Measurements from ENCODE around the gene NLRC5.
"Not testable (repeated sequence)": the region's sequence is repeated elsewhere in the genome, so short reads cannot be mapped to it uniquely, and the experiment has no call there.

The NLRC5 gene

DNA sequence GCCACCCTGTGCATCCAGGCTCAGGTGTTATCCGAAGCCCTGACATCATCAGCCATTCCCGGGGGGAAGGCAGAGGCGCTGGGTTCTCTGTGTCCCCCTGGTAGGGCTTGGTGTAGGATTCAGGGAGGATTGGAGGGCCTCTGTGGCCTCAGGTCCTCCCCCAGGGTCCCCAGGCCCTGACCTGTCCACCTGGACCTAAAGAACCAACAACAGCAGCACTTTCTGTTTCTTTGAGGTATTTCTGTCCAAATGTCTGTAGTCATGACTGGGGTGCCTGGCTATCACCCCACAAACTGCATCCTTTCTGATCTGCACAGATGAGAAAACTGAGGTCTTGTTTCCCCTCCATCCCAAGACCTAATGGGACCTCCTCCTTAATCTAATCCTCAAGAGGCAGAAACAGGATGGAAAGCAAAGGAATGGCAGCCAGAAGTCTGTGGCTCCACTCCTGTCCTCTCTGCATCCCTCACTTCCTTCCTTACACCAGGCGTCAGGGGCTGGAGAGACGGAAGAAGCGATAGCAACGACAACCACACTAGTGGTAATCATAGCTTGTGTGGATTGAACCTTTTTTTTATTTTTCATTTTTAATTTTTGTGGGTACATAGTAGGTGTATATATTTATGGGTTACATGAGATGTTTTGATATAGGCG lies 11.8 kb downstream of the NLRC5 start:
- DNase-seq = no peak

DNA sequence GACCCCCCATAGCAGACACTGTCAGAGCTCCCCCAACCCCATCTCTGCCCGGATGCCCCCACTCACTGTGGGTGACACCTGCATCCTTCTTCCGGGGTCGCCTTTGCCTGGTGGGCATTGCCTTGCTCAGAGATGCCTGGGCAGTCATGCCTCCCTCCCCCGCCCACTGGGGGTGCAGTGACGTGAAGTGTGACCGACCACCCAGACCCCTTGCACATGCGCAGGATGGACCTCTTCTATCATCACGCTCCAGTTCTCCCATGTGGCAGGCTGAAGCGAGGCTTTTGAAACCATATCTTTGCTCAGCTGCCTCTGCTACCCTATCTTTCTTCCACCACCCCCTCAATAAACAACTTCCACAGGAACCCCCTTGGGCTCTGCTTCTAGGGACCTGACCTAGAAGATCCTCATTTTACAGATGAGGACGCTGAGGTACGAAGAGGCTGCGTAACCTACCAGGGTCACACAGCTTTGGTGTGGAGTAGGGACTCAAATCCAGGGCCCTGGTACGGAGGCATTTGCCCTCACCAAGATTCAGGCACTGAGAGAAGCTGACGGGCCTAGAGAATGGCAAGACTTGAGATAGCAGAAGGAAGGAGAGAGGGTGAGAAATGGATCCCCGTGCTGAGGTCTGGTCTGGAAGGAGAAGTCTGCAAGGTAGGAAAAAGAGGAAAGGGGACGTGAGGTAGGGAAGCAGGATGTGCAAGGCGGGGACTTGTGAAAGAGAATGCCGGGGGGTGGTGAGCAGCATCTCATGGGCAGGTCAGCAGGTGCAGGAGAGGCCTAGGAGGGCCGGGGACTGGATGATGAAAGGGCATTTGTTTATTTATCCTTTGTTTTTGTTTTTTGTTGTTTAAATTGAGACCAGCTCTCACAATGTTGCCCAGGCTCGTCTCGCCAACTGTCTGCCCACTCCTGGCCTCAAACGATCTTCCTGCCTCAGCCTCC lies 14.4 kb downstream of the NLRC5 start:
- no peak for DNase-seq

DNA sequence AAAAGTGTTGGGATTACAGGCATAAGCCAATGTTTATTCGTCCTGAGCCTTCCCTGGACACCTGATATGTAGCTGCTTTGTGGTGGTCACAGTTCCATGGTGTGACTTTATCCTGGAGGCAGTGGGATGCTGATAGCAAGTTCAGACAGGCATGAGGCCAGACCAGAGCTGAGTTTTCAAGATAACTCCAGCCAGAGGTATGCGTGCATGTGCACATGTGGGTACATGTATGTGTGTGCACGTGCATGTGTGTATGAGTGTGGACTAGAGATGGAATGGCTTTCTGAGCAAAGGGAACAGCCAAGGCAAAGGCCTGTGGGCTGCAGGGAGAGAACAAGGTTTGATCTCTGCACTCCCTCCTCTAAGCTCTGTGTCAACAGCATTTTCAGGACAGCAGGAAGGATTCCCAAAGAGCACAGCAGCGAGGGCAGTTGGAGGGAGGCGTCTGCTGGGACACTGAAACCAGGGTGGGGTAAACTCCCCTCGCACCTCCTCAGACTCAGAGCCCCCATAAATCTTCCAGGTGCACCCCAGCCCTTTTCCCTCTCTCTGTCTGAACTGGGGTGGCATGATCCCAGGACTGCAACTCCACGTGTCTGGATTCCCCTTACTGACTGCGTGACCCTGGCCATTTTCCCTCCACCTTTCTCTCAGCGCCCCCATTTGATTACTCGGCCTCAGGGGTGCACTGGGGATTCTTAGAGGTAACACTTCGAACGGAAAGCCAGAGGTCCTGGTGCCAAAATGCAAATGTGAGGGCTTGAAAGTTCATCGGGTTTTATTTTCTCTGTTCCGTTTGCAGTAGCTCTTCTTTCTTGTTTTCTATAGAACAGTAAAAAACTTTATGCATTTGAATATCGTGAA lies 15.3 kb downstream of the NLRC5 start:
- DNase-seq = no peak

DNA sequence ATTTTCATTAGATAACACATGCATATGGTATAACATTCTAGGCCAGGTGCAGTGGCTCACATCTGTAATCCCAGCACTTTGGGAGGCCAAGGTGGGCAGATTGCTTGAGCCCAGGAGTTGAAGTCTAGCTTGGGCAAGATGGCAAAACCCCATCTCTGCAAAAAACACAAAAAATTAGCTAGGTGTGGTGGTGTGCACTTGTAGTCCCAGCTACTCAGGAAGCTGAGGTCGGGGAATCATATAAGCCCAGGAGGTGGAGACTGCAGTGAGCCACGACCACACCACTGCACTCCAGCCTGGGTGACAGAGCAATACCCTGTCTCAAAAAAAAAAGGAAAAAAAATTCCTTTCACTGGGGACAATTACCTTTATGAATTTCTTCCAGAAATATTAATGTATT lies 16.2 kb downstream of the NLRC5 start:
- DNase-seq = not testable (repeated sequence)

DNA sequence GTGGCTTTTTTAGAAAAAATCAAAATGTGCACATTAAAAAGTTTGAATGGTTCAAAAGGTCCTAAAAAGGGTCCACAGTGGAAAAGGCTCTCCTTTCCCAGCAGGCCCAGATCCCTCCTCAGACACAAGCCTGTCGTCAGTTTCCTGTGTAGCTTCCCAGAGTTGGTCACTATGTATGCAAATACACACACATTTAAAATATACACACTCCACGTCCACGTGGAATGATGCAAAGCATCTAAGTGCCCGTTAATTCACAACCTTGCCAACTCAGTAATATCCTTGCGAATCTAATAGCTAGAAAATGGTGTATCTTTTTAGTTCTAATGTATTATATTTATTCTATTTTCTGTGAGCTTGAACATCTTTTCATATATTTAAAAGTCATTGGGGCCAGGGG lies 17.7 kb downstream of the NLRC5 start:
- no peak for DNase-seq

DNA sequence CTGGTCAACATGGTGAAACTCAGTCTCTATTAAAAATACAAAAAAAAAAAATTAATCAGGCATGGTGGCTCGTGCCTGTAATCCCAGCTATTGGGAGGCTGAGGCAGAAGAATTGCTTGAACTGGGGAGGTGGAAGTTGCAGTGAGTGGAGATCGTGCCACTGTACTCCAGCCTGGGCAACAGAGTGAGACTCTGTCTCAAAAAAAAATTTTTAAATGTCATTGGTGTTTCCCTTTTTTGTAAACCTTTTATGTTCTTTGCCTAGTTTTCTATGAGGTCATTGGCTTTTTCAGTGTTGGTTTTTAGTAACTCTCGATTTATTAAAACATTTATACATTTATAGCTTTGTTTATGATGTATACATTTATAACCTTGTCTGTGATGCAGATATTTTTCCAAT lies 18.2 kb downstream of the NLRC5 start:
- no peak for DNase-seq

DNA sequence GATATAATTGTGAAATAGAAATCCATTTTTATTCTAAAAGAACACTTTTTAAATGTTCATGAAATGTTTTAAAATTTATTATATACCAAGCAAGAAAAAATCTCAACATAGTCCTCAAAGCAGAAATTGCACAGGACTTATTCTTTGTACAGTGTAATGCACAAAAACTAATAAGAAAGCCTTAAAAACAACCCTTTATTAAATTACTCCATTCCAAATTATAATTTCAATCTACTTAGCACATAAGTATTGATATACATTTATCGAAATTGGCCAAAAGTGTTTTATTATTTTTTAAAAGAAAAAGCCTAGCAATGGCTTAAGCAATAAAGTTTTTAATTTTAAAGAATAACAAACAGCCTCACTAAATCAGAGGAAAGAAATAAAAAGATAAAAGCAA lies 19.1 kb downstream of the NLRC5 start:
- DNase-seq = no peak

DNA sequence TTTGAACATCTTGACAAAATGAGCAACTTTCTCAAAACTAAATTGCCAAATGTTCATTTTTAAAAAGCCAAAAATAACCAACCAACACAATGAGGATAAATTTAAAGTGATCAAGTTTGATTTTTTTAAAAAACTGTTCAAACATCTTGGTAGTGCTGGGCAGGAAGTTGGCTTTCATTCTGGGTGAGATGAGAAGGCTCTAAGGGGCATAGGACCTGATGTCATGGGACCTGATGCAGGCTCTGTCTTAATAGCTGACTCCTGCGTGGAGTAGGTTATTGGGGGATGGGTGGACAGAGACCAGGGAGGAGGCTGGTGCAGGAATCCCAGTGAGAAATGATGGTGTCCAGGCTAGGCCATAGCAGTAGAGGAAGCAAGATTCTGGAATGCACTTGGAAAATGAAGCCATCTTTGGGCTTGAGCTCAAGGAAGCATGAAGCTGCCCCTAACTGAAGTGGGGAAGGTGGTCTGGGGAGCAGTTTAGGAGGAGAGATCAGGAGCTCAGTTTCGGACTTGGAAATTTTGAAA lies 20.4 kb downstream of the NLRC5 start:
- DNase-seq = no peak

DNA sequence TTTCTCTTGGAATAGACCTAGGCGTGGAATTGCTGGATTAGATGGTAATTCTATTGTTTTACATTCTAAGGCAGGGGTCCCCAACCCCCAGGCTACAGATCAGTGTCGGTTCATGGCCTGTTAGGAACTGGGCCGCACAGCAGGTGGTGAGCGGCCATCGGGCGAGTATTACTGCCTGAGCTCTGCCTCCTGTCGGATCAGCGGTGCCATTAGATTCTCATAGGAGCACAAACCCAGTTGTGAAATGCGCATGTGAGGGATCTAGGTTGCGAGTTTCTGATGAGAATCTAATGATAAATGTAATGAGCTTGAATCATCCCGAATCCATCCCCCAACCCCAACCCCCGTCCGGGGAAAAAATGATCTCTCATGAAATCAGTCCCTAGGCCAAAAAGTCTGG lies 23.0 kb downstream of the NLRC5 start:
- no peak for DNase-seq

DNA sequence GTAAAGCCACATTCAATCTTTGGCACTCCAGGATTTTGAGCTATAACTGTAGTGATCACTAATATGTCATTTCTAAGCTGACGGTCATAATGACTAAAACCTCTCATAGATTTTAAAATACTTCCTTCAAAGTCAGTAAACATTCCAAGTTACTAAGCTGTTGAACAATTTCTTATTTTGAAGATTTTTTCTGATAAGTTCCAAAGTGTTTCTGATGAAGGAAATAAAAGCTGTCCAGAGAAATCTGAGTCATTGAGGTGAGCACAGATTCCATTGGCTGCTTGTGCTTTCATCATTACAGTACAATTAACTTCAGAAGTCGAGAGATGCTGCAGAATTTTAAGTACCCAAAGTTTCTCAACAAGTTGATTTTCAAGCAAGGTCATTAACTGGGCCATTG lies 23.9 kb downstream of the NLRC5 start:
- no peak for DNase-seq

DNA sequence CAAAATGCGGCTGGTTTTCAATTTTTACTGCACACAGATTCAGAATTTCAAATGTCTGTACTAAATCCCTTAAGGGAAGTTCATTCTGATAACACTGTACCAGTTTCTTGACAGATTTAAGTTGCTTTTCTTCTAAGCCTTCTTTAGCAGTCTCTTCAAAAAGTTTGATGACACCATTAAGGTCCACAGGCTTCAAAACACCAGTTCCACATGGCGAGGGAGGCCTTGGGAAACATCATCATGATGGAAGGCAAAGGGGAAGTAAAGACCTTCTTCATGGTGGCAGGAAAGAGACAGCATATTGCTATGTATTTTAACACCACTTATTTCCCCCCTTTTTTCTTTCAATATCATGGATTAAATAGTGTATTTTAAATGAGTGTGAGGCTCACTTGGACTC lies 24.5 kb downstream of the NLRC5 start:
- no peak for DNase-seq

DNA sequence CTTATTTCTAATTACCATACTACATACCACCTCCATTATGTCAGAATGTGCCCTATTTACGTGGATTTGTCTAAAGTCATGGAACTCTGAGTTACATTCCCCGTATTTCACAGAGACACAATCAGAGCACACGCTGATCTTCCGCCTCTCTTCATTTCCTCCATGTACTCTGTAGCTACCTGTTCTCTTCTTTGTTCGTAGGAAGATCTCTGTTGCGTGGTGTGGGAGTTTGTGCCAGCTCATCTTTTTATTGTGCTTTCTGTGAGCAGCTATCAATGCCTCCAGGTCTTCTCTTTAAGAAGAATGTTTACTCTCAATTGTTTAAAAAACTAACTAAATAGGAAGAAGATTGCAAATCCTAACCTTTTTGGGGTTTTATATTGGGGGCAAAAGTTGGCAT lies 26.9 kb downstream of the NLRC5 start:
- DNase-seq = no peak

DNA sequence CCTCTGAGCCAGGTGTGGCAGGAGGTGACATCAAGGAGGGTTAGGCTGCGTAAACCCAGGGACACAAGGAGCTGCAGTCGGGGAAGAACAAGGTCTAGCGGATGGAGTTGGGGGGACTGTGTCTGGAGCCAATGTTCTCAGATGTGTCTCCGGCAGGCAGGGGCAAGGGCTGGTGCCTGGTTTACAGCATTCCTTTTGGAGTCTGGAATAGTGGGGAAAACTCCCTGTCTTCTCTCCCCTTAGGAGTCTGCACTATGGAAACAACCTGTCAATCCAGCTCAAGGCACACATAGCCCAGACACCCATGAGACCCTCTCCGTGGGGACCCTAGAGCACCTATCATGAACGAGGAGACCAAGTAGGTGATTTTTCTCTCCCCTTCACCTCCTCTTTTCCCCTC lies 27.5 kb downstream of the NLRC5 start:
- no peak for DNase-seq

DNA sequence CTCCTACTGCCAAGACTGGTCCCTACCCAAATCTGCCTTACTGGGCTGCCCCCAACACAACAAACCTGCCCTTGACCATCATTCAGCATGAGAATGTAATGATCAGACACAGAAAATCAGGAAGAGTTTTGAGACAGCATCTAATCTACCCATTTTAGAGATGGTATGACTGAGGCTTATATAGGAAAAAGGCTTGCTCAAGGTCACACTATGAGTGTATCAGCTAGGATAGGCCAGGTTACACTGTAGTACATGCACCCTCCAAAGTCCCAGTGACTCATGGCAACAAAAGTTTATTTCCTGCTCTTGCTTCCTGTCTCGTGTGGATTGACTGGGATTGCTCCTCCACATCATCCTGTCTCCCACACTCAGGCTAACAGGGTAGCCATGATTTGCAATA lies 27.9 kb downstream of the NLRC5 start:
- DNase-seq = no peak

DNA sequence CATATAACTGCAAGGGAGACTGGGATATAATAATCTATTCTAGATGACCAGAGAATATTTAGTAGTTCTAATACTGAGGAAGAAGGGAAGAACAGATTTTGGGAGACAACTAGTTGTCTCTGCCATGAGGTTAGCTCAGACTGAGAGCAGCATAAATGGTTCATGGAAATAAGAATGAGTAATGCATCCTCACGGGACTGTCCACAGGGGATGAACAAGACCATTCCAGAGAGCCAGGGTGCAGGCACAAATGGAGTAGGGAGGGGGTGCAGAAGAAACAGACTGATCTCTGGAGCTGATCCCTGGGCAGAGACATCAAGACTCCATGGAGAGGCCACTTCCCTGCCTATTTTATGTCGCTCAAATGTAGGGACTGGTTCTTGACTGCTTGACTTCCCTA lies 30.4 kb downstream of the NLRC5 start:
- DNase-seq = no peak

DNA sequence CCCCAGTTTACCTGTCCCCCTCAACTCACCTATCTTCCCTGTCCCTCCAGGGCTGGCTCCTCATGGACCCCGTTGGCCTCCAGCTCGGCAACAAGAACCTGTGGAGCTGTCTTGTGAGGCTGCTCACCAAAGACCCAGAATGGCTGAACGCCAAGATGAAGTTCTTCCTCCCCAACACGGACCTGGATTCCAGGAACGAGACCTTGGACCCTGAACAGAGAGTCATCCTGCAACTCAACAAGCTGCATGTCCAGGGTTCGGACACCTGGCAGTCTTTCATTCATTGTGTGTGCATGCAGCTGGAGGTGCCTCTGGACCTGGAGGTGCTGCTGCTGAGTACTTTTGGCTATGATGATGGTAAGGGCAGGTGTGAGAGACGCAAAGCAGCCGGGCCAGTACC lies 31.3 kb downstream of the NLRC5 start:
- DNase-seq = no peak

DNA sequence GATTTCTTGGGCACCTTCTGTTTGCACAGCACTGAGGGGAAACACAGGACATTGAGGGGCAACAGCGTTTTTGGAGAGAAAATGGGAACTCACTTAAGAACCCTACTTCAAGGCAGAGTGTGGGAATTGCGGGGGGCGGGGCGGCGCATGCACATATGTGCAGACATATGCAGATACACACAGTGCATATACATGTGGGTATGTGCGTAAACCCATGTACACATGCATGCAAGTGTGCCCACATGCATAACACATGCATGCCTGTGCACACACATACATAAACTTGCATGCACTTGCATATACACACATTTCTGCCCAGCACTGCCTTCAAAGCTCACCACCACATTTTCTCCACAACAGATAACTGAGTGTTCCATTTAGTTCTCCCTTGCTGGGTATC lies 32.4 kb downstream of the NLRC5 start:
- no peak for DNase-seq

DNA sequence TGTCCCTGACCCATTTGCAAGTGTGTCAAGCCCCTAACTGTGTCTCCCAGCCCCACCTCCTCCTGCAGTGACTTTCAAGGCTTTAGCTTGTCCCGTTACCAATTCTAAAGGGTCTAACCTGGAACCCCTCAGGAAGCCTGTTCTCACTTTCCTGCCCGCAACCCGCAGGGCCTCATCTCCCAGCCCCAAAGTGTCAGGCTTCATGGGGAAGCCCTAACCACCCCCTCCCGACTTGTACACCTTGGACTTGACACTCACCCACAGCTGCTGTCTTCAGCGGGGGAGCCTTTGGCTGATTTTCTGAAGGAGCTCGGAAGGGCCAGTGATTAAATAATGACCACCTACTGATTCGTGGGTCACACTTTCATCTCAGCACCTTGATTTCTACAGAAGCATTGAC lies 33.1 kb downstream of the NLRC5 start:
- DNase-seq = no peak

DNA sequence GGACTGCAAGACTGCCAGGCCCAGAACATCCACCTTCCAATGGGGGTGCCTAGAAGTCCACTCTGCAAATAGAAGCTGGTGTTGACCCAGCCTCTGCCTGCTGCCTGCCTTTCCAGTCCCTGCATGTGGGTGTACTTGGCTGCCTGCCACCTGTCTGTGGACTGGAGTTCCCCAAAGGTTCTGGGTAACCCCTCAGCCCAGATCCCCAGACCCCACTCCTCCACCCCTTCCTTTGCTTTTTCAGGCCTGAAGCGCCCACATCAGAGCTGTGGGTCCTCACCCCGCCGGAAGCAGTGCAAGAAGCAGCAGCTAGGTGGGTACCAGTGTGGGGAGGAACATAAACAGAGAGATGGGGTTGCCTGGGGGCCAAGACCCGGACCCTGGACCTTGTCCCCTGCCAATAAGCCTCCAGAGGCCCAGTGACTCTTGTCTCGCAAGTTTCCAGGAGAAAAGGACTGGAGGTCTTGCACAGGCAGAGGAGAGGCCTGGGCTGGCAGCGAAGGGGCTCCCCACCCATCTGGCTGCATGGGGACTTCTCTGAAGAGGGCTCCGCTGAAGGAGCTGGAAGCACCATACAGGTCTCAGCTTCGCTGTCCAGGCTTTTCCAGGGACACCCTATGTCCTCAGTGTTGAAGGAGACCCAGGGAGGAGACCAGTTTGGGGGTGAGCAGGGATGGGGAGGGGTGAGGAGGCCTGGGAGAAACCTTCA lies 34.3 kb downstream of the NLRC5 start:
- DNase-seq = peak; percentile 81

DNA sequence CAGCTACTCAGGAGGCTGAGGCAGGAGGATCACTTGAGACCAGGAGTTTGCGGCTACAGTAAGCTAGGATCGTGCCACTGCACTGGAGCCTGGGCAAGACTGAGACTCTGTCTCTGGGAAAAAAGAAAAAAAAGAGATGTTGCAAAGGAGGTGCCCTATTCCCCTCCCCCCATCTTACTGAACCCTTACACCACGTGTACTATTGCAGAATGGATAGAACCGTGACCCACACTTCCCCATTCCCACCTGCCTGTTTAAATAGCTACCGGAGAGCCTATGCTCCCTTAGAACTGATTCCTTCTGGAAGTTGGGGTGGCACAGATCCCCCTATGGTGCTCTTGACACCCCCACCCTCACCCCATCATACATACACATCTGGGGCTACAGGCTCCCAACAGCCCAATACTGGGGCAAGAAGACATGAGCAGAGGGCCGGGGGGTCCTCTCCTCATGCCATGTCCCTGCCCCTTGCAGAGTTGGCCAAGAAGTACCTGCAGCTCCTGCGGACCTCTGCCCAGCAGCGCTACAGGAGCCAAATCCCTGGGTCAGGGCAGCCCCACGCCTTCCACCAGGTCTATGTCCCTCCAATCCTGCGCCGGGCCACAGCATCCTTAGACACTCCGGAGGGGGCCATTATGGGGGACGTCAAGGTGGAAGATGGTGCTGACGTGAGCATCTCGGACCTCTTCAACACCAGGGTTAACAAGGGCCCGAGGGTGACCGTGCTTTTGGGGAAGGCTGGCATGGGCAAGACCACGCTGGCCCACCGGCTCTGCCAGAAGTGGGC lies 35.7 kb downstream of the NLRC5 start:
- DNase-seq = no peak

DNA sequence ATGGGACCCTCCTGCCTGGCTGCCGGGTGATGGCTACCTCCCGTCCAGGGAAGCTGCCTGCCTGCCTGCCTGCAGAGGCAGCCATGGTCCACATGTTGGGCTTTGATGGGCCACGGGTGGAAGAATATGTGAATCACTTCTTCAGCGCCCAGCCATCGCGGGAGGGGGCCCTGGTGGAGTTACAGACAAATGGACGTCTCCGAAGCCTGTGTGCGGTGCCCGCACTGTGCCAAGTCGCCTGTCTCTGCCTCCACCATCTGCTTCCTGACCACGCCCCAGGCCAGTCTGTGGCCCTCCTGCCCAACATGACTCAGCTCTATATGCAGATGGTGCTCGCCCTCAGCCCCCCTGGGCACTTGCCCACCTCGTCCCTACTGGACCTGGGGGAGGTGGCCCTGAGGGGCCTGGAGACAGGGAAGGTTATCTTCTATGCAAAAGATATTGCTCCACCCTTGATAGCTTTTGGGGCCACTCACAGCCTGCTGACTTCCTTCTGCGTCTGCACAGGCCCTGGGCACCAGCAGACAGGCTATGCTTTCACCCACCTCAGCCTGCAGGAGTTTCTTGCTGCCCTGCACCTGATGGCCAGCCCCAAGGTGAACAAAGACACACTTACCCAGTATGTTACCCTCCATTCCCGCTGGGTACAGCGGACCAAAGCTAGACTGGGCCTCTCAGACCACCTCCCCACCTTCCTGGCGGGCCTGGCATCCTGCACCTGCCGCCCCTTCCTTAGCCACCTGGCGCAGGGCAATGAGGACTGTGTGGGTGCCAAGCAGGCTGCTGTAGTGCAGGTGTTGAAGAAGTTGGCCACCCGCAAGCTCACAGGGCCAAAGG lies 36.8 kb downstream of the NLRC5 start:
- no peak for DNase-seq
